ENCODE results near the gene TJP3. TPM values are rescaled to one million over a fixed set of nuclear protein-coding genes. Genes with fewer than 3 reads are reported as not detected.
A peak's percentile ranks its signal among the peaks of the same experiment; 100 is the strongest.
"Not testable (repeated sequence)": the region's sequence is repeated elsewhere in the genome, so short reads cannot be mapped to it uniquely, and the experiment has no call there.

The TJP3 gene
- total and polyA plus RNA-seq, 7 experiments from 2014 or later, result 1.2 to 20.1 (median 16.1) TPM

- CTCF ChIA-PET, result interaction anchor here (0.7 to 1.4 kb wide), 3 partner anchors 8 to 512 kb away, joined by 3 to 4 read pairs (median 3); no protein-coding TSS in a partner anchor
These were observed 49.5 kb downstream of the TJP3 start for GRCh38 chr19:3757705-3758104.

GRCh38 chr19:3758297-3758696 lies 50.1 kb downstream of the TJP3 start:
- H3K4me3 Mint-ChIP-seq; ATAC-seq; H3K27me3 ChIP-seq (ENCODE audit: control insufficient read depth in 2 of 2, insufficient read depth in 2 of 2, low read length in 2 of 2); intact Hi-C loops (cut with micrococcal nuclease); H3K9me3 ChIP-seq (ENCODE audit: control insufficient read depth in 2 of 3, low read length in 3 of 3); H3K9me3 Mint-ChIP-seq; H3K36me3 Mint-ChIP-seq; H3K27me3 Mint-ChIP-seq; H3K27ac ChIP-seq (ENCODE audit: low read depth, low read length); H3K4me3 ChIP-seq (ENCODE audit: low read length); DNase-seq; H3K27ac Mint-ChIP-seq: not testable (repeated sequence)
- Histone ChIP-seq H3K36me3 (ENCODE audit: control insufficient read depth in 2 of 3, insufficient read depth in 3 of 3, low read length in 3 of 3) (peaks cover 0 to 31% (median 0%) of the 10 kb centered on the region in 3 experiments), H3K4me1 (ENCODE audit: control insufficient read depth in 2 of 2, insufficient read depth in 2 of 2, low read length in 2 of 2) (peaks cover 17 to 34% of the 10 kb centered on the region in 2 donors)
- peaks cover 29 to 76% (median 50%) of the 10 kb centered on the region in 7 donors for H3K4me1 Mint-ChIP-seq
- ChIA-PET CTCF (interaction anchor here (1.2 to 1.4 kb wide), 2 partner anchors 8 to 34 kb away, joined by 3 to 4 read pairs; no protein-coding TSS in a partner anchor), POLR2A (interaction anchor here (1.9 kb wide), 1 partner anchor 64 kb away, joined by 5 read pairs; no protein-coding TSS in a partner anchor)

More at GRCh38 chr19:3757705-3758104, 49.5 kb downstream of the TJP3 start:
- H3K27me3 Mint-ChIP-seq; intact Hi-C loops (cut with micrococcal nuclease); H3K9me3 Mint-ChIP-seq; H3K9me3 ChIP-seq (ENCODE audit: control insufficient read depth in 2 of 3, low read length in 3 of 3); H3K27ac ChIP-seq (ENCODE audit: low read depth, low read length); H3K27me3 ChIP-seq (ENCODE audit: control insufficient read depth in 2 of 2, insufficient read depth in 2 of 2, low read length in 2 of 2); H3K36me3 Mint-ChIP-seq; DNase-seq; H3K4me3 ChIP-seq (ENCODE audit: low read length); ATAC-seq: not testable (repeated sequence)
- Histone ChIP-seq H3K36me3 (ENCODE audit: control insufficient read depth in 2 of 3, insufficient read depth in 3 of 3, low read length in 3 of 3) (peaks cover 0 to 37% (median 0%) of the 10 kb centered on the region in 3 experiments), H3K4me1 (ENCODE audit: control insufficient read depth in 2 of 2, insufficient read depth in 2 of 2, low read length in 2 of 2) (peaks cover 13 to 31% of the 10 kb centered on the region in 2 donors)
- Mint-ChIP-seq H3K4me3 (peak overlapping the region in 2 of 10 donors; percentile 23 to 38), H3K4me1 (peaks cover 29 to 70% (median 44%) of the 10 kb centered on the region in 7 donors), H3K27ac (peak overlapping the region in 1 of 9 donors; percentile 74)
- POLR2A ChIA-PET, result interaction anchor here (1.9 kb wide), 1 partner anchor 64 kb away, joined by 5 read pairs; no protein-coding TSS in a partner anchor

GRCh38 chr19:3759482-3760254 lies 51.5 kb downstream of the TJP3 start:
- H3K4me1 Mint-ChIP-seq, result peaks cover 28 to 74% (median 46%) of the 10 kb centered on the region in 7 donors
- Histone ChIP-seq H3K27me3 (ENCODE audit: control insufficient read depth in 2 of 2, insufficient read depth in 2 of 2, low read length in 2 of 2) (no peaks in the 10 kb centered on the region), H3K4me3 (ENCODE audit: low read length) (no peak overlapping the region), H3K27ac (ENCODE audit: low read depth, low read length) (peak overlapping the region; percentile 40), H3K9me3 (ENCODE audit: control insufficient read depth in 2 of 3, low read length in 3 of 3) (no peaks in the 10 kb centered on the region), H3K36me3 (ENCODE audit: control insufficient read depth in 2 of 3, insufficient read depth in 3 of 3, low read length in 3 of 3) (peaks cover 0 to 19% (median 0%) of the 10 kb centered on the region in 3 experiments), H3K4me1 (ENCODE audit: control insufficient read depth in 2 of 2, insufficient read depth in 2 of 2, low read length in 2 of 2) (peaks cover 19 to 37% of the 10 kb centered on the region in 2 donors)
- peak overlapping the region in 6 of 9 donors; percentile 9 to 100 (median 28) for H3K27ac Mint-ChIP-seq
- H3K9me3 Mint-ChIP-seq, result peaks cover 0 to 8% (median 0%) of the 10 kb centered on the region in 11 donors
- peak overlapping the region; percentile 54 to 99 (median 96) for H3K4me3 Mint-ChIP-seq
- H3K36me3 Mint-ChIP-seq, result peaks cover 0 to 6% (median 5%) of the 10 kb centered on the region in 5 donors
- peaks cover 0 to 5% (median 0%) of the 10 kb centered on the region in 5 donors for H3K27me3 Mint-ChIP-seq
- DNase-seq, result no peak
- CTCF ChIA-PET, result interaction anchor here (0.5 kb wide), 1 partner anchor 12 kb away, joined by 5 read pairs; no protein-coding TSS in a partner anchor
- ATAC-seq, result no peak
- POLR2A ChIA-PET, result interaction anchor here (0.6 to 1.9 kb wide), 6 partner anchors 10 to 133 kb away, joined by 3 to 7 read pairs (median 4); no protein-coding TSS in a partner anchor
- intact Hi-C loops (cut with micrococcal nuclease), result loop anchor here (2.0 to 10.0 kb wide), 11 partner anchors 53 to 1208 kb away; partner anchors contain the start of genes ANKRD24 (in 1 of the 2), DPP9 (in 1 of the 2), EEF2 (in 1 of the 2) and FEM1A (in 1 of the 2)

DNA sequence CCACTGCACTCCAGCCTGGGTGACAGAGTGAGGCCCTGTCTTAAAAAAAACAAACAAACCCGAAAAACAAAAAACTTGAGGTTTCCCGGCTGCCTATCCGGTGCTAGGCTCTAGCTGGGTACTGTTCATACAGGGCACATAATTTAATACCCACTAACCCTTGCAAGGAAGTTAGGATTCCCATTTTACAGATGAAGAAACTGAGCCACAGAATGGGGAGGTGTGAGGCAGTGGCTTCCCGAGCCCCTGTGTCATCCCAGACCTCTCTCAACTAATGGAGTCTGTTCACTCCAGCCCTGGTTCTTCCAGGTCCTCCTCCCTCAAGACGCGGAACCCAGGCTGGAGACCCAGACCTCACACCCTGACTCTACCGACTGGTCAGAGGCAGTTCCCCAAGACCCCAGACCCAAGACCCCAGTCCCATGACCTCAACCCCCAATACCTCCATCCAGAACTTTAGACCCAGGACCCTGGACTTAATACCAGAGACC lies 52.7 kb downstream of the TJP3 start:
- Mint-ChIP-seq H3K4me3 (peak overlapping the region; percentile 92 to 99 (median 96)), H3K27ac (peak overlapping the region; percentile 97 to 100 (median 99)), H3K4me1 (peaks cover 20 to 62% (median 38%) of the 10 kb centered on the region in 7 donors), H3K27me3 (peaks cover 0 to 5% (median 0%) of the 10 kb centered on the region in 5 donors), H3K9me3 (peaks cover 0 to 8% (median 0%) of the 10 kb centered on the region in 11 donors), H3K36me3 (peaks cover 0 to 6% (median 4%) of the 10 kb centered on the region in 5 donors)
- no peaks in the 10 kb centered on the region for H3K9me3 ChIP-seq (ENCODE audit: control insufficient read depth in 2 of 3, low read length in 3 of 3)
- peaks cover 19 to 37% of the 10 kb centered on the region in 2 donors for H3K4me1 ChIP-seq (ENCODE audit: control insufficient read depth in 2 of 2, insufficient read depth in 2 of 2, low read length in 2 of 2)
- peaks cover 0 to 26% (median 0%) of the 10 kb centered on the region in 3 experiments for H3K36me3 ChIP-seq (ENCODE audit: control insufficient read depth in 2 of 3, insufficient read depth in 3 of 3, low read length in 3 of 3)
- ATAC-seq (no peak), DNase-seq (peak in 7 of 9 donors; percentile 23 to 58 (median 36))
- H3K27me3 ChIP-seq (ENCODE audit: control insufficient read depth in 2 of 2, insufficient read depth in 2 of 2, low read length in 2 of 2), result no peaks in the 10 kb centered on the region
- ChIA-PET CTCF (interaction anchor here (1.2 to 3.2 kb wide), 3 partner anchors 20 to 96 kb away, joined by 3 to 20 read pairs (median 6); no protein-coding TSS in a partner anchor), POLR2A (interaction anchor here (0.6 to 3.0 kb wide), 7 partner anchors 9 to 401 kb away, joined by 3 to 18 read pairs (median 5); no protein-coding TSS in a partner anchor)
- peak overlapping the region; percentile 96 for H3K4me3 ChIP-seq (ENCODE audit: low read length)
- H3K27ac ChIP-seq (ENCODE audit: low read depth, low read length), result peak overlapping the region; percentile 100
- intact Hi-C loops (cut with micrococcal nuclease), result loop anchor here (1.0 to 10.0 kb wide), 16 partner anchors 52 to 1206 kb away; partner anchors contain the start of genes ANKRD24 (in 2 of the 2), SIRT6 (in 2 of the 2), DPP9 (in 1 of the 2) and EEF2 (in 1 of the 2)

GRCh38 chr19:3761382-3762129 lies 53.4 kb downstream of the TJP3 start, which contains the start of gene APBA3:
Gene APBA3, minus strand, starts transcription at chr19:3761692. Its CDS starts 1,428 bp downstream, at chr19:3760264.
- H3K4me3 Mint-ChIP-seq, result peak within 1 kb of the TSS; percentile 93 to 99 (median 98)
- peak within 1 kb of the TSS; percentile 99 to 100 (median 100) for H3K27ac Mint-ChIP-seq
- ChIA-PET CTCF (interaction anchor here (0.9 to 3.2 kb wide), 11 partner anchors 12 to 640 kb away, joined by 3 to 20 read pairs (median 4); partner anchors contain the start of gene EEF2), POLR2A (interaction anchor here (0.6 to 3.0 kb wide), 26 partner anchors 10 to 541 kb away, joined by 3 to 43 read pairs (median 5); partner anchors contain the start of genes EEF2, HMG20B and PIP5K1C)
- H3K27me3 ChIP-seq (ENCODE audit: control insufficient read depth in 2 of 2, insufficient read depth in 2 of 2, low read length in 2 of 2), result no peaks in the 10 kb centered on the region
- peaks cover 0 to 8% (median 4%) of the 10 kb centered on the region in 5 donors for H3K36me3 Mint-ChIP-seq
- peak within 1 kb of the TSS; percentile 100 for H3K27ac ChIP-seq (ENCODE audit: low read depth, low read length)
- peak within 1 kb of the TSS; percentile 96 for H3K4me3 ChIP-seq (ENCODE audit: low read length)
- DNase-seq (peak; percentile 88 to 99 (median 92)), ATAC-seq (peak; percentile 61)
- peaks cover 19 to 41% of the 10 kb centered on the region in 2 donors for H3K4me1 ChIP-seq (ENCODE audit: control insufficient read depth in 2 of 2, insufficient read depth in 2 of 2, low read length in 2 of 2)
- intact Hi-C loops (cut with micrococcal nuclease), result loop anchor here (1.0 to 10.0 kb wide), 24 partner anchors 40 to 1206 kb away; partner anchors contain the start of genes ANKRD24 (in 2 of the 2), FZR1 (in 2 of the 2), HMG20B (in 2 of the 2) and NCLN (in 2 of the 2)
- no peaks in the 10 kb centered on the region for H3K9me3 ChIP-seq (ENCODE audit: control insufficient read depth in 2 of 3, low read length in 3 of 3)
- H3K9me3 Mint-ChIP-seq, result peaks cover 0 to 8% (median 0%) of the 10 kb centered on the region in 11 donors
- peaks cover 23 to 63% (median 39%) of the 10 kb centered on the region in 7 donors for H3K4me1 Mint-ChIP-seq
- peaks cover 0 to 30% (median 4%) of the 10 kb centered on the region in 3 experiments for H3K36me3 ChIP-seq (ENCODE audit: control insufficient read depth in 2 of 3, insufficient read depth in 3 of 3, low read length in 3 of 3)
- H3K27me3 Mint-ChIP-seq, result peaks cover 0 to 5% (median 0%) of the 10 kb centered on the region in 5 donors

Data from naive thymus-derived CD4-positive, alpha-beta T cell (primary cell).